Activated gamma-delta T cell (primary cell): ENCODE data around the gene FADS3.

Source experiments
- DNase-seq: peaks from one replicate; lab custom pipeline; 2025; lab: John Stamatoyannopoulos, UW

Gene FADS3

DNA sequence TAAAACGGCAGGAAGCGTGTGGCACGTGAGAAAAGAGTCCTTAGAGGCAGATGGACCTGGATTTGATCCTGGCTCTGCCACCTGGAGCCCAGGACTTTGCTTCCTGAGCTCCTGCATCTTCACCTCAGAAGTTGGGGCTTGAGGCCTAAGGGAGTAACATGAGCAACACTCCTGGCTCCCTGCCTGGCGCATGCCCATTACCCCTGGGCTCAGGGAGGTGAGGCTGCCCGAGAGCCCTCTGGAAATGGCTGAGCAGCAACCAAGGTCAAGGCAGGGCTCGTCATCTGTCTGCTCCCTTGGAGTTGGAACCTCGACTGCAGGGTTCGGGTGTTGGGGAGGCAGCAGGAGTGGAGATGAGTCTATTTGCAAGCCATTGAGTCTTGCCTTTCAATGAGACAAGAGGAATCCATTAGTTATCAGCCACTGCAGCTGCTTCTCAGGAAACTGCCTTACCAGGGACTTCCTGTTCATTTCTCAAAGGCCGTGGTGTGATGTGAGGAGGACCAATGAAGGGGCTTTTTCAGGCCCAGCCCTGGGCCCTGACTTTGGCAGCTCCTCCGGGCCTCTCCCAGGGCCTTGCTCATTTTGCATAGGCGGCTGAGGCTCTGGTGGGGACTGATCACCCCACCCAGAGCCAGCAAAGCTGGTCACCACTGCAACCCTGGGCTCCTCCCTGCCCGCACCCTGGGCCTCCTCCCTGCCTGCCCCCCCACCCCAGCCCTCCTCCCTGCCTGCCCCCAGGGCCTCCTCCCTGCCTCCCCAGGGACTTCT lies 56.9 kb downstream of the FADS3 start:
- peak; percentile 34 for DNase-seq

DNA sequence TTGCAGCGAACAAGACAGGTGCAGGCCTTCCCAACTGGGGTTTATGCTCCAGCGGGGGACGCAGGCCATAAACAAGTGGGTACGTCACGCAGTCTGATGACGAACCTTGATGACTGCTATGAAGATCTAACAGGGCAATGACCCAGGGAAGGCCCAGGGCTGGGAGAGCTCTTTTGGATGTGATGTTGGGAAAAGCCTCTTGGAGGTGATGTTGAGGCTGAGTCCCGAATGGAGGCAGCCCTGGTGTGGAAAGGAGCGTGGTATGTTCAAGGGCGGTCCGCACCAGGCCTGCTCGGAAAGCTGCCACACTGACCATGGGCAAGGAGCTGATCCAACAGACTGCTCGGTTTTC lies 57.4 kb downstream of the FADS3 start:
- DNase-seq = no peak

DNA sequence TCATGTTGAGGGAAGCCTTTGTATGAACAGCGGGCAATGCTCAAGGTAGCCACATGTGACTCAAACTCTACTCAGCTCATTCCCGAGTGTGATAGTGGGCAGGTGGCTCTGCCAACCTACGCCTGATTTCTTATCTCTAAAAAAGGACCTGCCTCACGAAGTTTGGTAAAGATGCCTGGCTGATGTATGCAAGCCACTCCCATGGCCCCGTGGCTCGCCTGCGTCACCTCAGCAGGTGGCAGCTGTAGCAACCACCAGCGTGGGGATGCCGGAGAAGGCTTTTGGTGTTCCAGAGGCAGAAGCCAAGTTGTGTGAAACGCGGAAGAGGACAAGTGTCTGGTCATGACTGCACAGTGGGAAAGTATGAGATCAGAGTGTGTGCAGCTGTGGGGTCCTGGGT lies 57.9 kb downstream of the FADS3 start:
- peak; percentile 28 for DNase-seq

DNA sequence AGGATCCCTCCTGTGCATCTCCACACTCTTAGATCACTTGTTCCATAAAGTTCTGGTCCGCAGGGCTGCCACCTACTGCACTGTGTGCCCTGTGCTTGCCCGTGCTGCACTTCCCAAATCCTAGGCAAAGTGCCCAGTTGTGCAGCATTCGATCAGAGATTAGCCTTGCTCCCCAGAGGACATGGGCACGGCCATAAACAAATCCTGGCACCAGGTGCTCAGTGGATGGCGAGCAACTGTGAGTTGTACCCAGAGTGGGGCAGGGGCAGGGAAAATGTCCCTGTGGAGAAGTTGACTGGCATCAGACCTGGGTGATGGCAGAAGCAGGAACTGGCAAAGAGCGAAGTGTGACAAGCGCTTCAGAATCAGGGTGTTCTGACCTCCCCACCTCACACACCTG lies 58.6 kb downstream of the FADS3 start:
- no peak for DNase-seq

DNA sequence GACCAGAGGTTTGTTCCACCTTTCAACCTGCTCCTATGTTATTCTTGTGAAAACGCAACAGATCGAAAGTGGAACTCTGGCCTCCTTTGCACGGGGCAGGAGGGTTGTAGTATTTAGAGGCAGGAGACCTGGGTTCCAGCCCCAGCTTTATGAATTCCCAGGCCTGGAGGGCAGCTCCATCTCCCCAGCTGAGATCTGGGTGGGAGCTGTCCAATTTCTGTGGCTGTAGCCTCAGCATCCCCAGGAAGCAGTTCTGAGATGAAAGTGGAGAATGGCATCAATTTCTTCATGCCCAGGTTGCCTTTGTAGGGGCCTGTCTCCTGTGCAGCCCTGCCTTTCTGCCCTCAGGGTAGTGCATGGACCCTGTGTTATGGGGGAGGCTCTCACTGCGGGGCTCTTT lies 59.1 kb downstream of the FADS3 start:
- no peak for DNase-seq

DNA sequence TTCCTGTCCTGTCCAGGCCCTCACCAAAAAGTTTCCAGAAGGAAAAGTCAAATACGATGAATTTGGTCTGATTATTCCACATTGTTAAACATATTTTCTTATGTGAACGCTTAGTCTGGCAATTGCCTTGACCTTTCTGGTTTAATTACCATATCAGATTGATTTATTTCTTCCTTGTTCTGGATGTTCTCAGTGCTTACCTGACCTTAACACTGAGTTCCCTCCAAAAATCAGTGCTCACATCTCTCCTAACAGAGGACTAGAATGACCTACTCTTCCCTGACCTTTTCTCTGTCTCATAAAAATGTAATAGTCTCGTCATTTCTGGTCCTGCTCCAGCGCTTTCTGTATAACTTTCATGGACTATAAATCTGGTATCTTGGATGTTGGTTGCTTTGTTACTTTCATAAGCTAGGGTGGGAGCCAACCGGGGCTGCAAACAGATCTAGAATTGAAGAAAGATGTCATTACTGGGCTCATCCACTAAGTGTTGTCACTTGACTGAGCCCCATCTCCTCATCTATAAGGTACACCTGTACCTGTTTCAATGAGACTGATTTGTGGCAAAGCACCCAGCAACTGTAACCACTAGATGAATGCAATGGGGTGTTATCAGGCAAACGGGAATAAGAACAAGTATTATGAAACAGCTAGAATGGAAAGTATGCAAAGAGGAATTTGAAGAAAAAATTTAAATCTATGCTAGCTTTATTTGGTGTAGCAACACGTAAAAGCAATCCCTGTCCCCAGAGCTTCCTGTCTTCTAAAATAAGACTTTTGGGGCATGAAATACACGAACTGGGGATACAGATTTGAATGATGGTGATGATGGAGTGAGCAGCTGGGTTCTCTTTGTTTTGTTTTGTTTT lies 60.9 kb downstream of the FADS3 start:
- DNase-seq = no peak

DNA sequence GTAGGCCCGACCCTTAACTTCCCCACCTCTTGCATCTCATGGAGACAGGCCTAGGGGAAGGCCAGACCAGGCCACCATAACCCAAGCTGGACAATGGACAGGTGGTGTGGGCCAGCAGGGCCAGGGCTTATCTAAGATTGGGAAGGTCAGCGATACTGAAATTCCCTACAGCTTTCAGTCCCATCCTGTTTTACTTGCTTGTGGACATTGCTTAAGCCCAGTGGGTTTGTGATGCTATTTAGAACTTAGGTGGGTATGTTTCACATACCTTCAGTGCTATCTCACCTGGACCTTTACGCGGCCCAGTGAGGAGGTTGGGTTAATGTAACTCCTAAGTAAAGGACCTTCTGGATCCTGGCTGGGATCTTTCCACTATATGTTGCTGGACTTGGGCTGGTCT lies 61.5 kb downstream of the FADS3 start:
- no peak for DNase-seq

DNA sequence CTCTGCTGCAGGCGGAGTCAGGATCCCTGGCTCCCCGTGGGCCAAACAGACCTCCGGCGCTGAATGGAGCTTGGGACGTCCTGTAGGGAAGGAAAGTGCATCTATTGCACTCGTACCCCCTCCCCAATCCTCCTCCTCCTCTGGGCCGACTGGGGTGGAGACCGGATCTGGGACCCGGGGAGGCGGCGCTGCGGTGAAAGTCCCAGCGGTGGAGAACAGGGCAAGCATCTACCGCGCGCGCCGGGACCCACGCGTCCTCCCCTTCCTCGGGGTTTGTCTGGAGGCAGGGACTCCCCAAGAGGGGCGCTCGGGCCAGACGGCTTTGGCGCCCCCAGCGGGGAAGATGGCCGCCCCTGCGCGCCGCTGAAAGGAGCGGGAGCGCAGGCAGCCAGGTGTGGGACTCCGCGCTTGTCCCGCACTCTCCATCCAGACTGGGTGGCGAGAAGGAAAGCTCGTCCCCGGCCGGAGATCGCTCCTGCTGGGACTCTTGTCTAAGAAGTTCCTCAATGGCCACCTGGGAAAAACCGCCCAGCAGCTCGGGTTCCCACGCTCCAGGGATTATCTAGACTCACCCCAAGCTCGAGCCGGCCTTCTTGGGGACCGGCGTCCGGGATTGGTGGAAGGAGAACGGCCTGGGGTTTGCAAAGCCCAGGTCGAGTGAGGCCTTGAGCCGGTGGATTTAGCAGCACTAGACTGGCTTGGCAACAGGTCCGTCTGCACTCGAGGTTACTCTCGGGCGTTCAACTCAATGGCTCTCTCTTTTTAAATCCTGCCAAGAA lies 62.5 kb downstream of the FADS3 start:
- peak; percentile 40 for DNase-seq

DNA sequence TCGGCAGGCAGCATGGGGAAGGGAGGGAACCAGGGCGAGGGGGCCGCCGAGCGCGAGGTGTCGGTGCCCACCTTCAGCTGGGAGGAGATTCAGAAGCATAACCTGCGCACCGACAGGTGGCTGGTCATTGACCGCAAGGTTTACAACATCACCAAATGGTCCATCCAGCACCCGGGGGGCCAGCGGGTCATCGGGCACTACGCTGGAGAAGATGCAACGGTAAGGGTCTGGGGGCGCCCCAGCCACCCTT lies 63.0 kb downstream of the FADS3 start:
- DNase-seq = no peak

DNA sequence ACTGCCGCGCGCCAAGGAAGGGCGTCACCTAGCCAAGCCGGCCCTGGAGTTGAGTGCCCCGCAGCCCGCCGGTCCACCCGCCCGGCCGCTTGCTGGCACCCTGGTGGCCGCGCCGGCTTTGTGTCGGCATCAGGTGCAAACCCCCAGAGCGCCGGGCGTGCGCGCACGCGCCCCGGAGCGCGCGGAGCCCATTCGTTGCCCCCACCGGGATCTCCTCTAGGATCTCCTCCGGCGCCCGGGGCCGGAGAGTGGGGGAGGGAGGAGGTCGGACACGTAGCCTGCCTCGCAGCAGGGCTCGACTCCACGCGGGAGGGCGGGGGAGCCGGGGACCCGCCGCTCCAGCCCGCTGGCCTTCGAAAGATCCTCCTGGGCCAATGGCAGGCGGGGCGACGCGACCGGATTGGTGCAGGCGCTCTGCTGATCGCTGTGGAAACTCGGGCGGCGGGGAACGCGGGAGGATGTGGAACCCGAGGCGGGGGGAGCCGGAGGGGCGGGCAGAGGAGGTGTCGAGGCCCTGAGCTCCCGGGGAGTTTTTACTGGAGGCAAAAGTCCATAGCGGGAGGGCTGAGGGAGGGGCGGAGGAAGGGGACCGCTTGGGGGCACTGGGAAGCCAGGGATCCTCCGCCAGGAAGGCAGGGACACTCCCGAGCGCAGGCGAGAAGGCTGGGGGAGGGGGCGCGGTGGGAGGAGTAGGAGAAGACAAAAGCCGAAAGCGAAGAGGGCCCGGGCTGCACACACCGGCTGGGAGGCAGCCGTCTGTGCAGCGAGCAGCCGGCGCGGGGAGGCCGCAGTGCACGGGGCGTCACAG lies 63.6 kb downstream of the FADS3 start, which contains the start of gene FADS2:
TSS of gene FADS2 (plus strand) at position 730 of the 808 bp plus-strand sequence. CDS start 91 bp downstream, outside the sequence.
- DNase-seq = peak; percentile 87

DNA sequence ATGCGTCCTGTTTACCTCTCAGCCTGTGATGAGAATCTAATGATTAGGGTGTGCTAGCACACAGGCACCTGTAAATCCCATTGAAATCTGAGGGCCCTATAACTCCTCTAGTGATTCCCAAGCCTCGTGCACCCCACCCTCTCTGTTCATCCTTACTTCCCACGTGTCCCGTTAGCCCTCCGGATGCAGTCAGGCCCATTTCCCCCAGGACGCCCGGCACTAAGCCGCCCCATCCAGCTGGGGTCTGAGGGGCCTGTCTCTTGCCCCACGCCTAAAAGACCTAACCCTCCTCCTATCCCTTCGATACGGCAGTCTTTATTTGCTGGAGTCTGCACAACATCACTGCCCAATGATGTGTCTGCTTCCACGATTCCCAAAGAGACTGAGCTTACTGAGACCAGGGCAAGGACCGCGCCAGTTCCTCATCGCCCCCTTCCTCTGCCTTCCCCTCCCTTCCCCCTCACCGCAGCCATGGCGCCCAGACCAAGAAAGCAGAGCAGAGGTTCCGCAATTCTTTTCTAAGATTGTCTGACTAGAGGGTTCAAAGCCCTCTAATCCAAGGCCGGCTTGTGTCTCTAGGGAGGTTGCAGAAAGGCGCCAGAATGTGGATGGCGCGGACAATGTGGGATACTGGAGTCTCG lies 64.3 kb downstream of the FADS3 start:
- no peak for DNase-seq
